A673 (cell line): ENCODE measurements around the gene TSPAN5.

ENCODE experiments used
- EZH2 ChIP-seq: fragments of 200-600 bp; sonication (generic); IDR thresholded peaks from 2 replicates; pipeline ENCODE4 v1.6.1; 2017; ENCODE audit warnings: borderline replicate concordance, low read depth, mild to moderate bottlenecking, mixed read lengths, antibody characterized with exemption, low read length; ENCODE audit not compliant: poor library complexity, severe bottlenecking
- TF ChIP-seq, protein P1 (sequence below): fragments of 300-800, 200-600 bp; sonication (generic); conservative IDR thresholded peaks from 2 replicates; pipeline ENCODE4 v1.5.1; 2017; ENCODE audit warnings: low read depth, mild to moderate bottlenecking, antibody characterized with exemption, low read length, moderate library complexity, mixed read lengths

GRCh38 chr4:98546910-98547594, 111.4 kb downstream of the TSPAN5 start:
- no peak for TF ChIP-seq EZH2
- TF ChIP-seq, protein P1, sequence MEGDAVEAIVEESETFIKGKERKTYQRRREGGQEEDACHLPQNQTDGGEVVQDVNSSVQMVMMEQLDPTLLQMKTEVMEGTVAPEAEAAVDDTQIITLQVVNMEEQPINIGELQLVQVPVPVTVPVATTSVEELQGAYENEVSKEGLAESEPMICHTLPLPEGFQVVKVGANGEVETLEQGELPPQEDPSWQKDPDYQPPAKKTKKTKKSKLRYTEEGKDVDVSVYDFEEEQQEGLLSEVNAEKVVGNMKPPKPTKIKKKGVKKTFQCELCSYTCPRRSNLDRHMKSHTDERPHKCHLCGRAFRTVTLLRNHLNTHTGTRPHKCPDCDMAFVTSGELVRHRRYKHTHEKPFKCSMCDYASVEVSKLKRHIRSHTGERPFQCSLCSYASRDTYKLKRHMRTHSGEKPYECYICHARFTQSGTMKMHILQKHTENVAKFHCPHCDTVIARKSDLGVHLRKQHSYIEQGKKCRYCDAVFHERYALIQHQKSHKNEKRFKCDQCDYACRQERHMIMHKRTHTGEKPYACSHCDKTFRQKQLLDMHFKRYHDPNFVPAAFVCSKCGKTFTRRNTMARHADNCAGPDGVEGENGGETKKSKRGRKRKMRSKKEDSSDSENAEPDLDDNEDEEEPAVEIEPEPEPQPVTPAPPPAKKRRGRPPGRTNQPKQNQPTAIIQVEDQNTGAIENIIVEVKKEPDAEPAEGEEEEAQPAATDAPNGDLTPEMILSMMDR, result peak; percentile 40; the same call in 1 of the 2 replicates
